ENCODE results near the gene NPM1. TPM values are rescaled to one million over a fixed set of nuclear protein-coding genes. Genes with fewer than 3 reads are reported as not detected.
"Not testable (repeated sequence)": the region's sequence is repeated elsewhere in the genome, so short reads cannot be mapped to it uniquely, and the experiment has no call there.

NPM1 gene
- total and polyA plus RNA-seq, 12 donors: 376 to 1,874 (median 682) TPM

DNA sequence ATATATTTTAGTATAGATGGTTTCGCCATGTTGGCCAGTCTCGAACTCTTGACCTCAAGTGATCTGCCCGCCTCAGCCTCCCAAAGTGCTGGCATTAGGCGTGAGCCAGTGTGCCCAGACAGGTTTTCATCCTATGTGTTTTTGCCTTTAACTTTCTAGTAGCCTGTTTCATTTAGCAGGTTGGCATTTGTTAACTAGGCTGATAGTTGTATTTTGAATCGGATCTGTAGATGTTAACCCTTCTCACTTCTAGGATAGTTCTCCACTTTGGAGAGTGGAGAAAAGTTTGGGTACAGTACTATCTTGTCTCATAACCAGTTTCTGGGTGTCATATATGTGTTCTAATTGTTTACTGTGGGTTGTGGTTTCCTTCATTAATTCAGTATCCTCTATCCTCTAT is 24.5 kb downstream of the NPM1 start:
- Histone ChIP-seq H3K27ac (no peak overlapping the region), H3K36me3 (replicated peaks in 1 of 2) (peaks cover 0 to 50% of the 10 kb centered on the region in 2 donors), H3K4me3 (no peak overlapping the region), H3K27me3 (no peaks in the 10 kb centered on the region), H3K4me1 (replicated peaks in 1 of 2) (no peaks in the 10 kb centered on the region), H3K9me3 (replicated peaks in 1 of 3) (no peaks in the 10 kb centered on the region)
- TF ChIP-seq, protein P1, sequence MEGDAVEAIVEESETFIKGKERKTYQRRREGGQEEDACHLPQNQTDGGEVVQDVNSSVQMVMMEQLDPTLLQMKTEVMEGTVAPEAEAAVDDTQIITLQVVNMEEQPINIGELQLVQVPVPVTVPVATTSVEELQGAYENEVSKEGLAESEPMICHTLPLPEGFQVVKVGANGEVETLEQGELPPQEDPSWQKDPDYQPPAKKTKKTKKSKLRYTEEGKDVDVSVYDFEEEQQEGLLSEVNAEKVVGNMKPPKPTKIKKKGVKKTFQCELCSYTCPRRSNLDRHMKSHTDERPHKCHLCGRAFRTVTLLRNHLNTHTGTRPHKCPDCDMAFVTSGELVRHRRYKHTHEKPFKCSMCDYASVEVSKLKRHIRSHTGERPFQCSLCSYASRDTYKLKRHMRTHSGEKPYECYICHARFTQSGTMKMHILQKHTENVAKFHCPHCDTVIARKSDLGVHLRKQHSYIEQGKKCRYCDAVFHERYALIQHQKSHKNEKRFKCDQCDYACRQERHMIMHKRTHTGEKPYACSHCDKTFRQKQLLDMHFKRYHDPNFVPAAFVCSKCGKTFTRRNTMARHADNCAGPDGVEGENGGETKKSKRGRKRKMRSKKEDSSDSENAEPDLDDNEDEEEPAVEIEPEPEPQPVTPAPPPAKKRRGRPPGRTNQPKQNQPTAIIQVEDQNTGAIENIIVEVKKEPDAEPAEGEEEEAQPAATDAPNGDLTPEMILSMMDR (IDR thresholded peaks at IDR 0.05): no peak
- TF ChIP-seq POLR2A (IDR thresholded peaks at IDR 0.05): no peak
- DNase-seq: peak in 1 of 7 donors; percentile 3
- intact Hi-C loops (cut with DNase I): no loop called here
- 95 to 100% (median 97%) methylated on average over 5 of the region's 5 CpGs for WGBS, 4 donors

DNA sequence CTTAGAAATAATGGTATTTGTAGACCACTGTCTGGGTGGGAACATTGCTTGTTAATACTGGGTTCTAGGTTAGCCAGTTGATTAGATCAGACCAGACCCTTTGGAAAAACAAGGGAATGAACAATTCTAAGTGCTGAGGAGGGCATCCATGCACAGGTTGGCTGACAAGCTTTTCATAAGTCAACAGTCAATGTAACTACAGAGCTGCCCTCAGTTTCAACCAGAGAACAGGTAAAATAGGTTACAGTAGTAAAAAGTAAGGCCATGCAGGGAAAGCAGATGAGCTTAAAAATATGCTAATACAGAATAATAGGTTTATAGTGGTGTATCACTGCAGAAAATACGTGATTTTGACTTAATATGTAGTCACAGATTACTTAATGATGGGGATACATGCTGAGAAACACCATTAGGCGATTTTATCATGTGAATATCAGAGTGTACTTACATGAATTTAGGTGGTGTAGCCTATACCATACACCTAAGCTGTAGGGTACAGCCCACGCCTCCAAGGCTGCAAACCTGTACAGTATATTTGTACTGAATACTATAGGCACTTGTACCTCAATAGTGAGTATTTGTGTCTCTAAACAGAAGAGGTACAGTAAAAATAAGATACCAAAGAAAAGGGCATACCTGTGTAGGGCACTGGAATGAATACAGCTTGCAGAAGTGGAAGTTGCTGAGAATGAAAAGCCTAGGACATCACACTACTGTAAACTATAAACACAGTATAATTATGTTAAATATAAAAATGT is 25.7 kb downstream of the NPM1 start:
- intact Hi-C loops (cut with DNase I): no loop called here
- H3K36me3 ChIP-seq (replicated peaks in 1 of 2): peaks cover 0 to 41% of the 10 kb centered on the region in 2 donors
- TF ChIP-seq, protein P1 (IDR thresholded peaks at IDR 0.05): no peak
- no peak for TF ChIP-seq POLR2A (IDR thresholded peaks at IDR 0.05)

DNA sequence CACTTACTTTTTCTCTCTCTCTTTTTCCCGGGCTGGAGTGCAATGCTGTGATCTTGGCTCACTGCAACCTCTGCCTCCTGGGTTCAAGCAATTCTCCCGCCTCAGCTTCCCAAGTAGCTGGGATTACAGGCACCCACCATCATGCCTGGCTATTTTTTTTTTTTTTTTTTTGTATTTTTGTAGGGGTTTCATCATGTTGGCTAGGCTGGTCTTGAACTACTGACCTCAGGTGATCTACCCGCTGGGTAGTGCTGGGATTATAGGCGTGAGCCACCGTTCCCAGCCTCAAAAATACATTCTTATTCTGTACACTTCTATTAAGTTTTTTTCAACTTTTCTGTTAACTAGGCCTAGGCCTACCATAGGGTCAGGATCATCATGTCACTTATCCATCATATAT is 26.3 kb downstream of the NPM1 start:
- H3K36me3 ChIP-seq (replicated peaks in 1 of 2): peaks cover 0 to 35% of the 10 kb centered on the region in 2 donors
- intact Hi-C loops (cut with DNase I): not testable (repeated sequence)
- WGBS, 4 donors: 92 to 97% (median 94%) methylated on average over 5 of the region's 5 CpGs

More for the DNA sequence above, 25.7 kb downstream of the NPM1 start:
- Histone ChIP-seq H3K4me3 (no peak overlapping the region), H3K27me3 (no peaks in the 10 kb centered on the region), H3K4me1 (replicated peaks in 1 of 2) (peaks cover 0 to 2% of the 10 kb centered on the region in 2 donors), H3K9me3 (replicated peaks in 1 of 3) (no peaks in the 10 kb centered on the region), H3K27ac (no peak overlapping the region)
- WGBS, 4 donors: 92 to 97% (median 95%) methylated on average over 3 of the region's 3 CpGs
- peak in 1 of 7 donors; percentile 1 for DNase-seq

DNA sequence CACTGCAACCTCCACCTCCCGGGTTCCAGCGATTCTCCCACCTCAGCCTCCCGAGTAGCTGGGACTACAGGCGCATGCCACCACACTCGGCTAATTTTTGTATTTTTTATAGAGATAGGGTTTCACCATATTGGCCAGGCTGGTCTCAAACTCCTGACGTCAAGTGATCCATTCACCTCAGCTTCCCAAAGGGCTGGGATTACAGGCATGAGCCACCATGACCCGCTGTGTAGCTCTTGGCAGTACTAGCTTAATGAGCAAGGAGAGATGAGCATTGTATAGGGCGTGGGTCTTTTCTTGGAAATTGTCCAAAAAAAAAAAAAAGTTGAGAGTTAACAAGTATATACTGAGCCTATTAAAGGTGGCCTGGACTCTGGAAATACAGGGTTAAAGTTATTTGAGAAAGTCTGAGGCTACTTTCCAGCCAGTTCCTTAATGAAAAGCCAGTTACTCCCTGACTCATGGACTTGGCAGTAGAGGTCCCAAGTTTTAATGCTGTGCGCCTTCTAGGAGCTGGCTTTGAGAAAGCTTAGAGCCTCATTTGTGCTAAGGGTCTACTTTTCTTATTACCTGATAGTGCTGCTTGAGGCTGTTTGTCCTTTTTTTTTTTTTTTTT is 27.6 kb downstream of the NPM1 start:
- Histone ChIP-seq H3K36me3 (replicated peaks in 1 of 2) (peaks cover 0 to 24% of the 10 kb centered on the region in 2 donors), H3K27ac (no peak overlapping the region), H3K4me1 (replicated peaks in 1 of 2) (peaks cover 7 to 18% of the 10 kb centered on the region in 2 donors), H3K9me3 (replicated peaks in 1 of 3) (no peaks in the 10 kb centered on the region), H3K27me3 (peaks cover 12% of the 10 kb centered on the region), H3K4me3 (no peak overlapping the region)
- 77 to 87% (median 85%) methylated on average over 9 of the region's 9 CpGs for WGBS, 4 donors
- intact Hi-C loops (cut with DNase I): no loop called here
- peak in 2 of 7 donors; percentile 11 to 48 for DNase-seq
- TF ChIP-seq, protein P1 (IDR thresholded peaks at IDR 0.05): no peak
- TF ChIP-seq POLR2A (IDR thresholded peaks at IDR 0.05): no peak

More for the DNA sequence above, 26.3 kb downstream of the NPM1 start:
- not testable (repeated sequence) for H3K4me1 ChIP-seq (replicated peaks in 1 of 2); H3K27ac ChIP-seq; H3K9me3 ChIP-seq (replicated peaks in 1 of 3); H3K27me3 ChIP-seq; H3K4me3 ChIP-seq
- DNase-seq: peak in 1 of 7 donors; percentile 3
